HFFc6 (cell line): ENCODE data around the gene CHST13. TPM values are rescaled to one million over a fixed set of nuclear protein-coding genes. Genes with fewer than 3 reads are reported as not detected.

Experiments used
- DNase-seq: peaks from one replicate; pipeline ENCODE4 v3.0.0-alpha.2; 2018
- H3K27ac Mint-ChIP-seq: 2 replicates; pipeline ENCODE4 v1.8.0; 2020; ENCODE audit warnings: mild to moderate bottlenecking, mixed read lengths
- H3K27me3 Mint-ChIP-seq: 2 replicates; pipeline ENCODE4 v1.8.0; 2021; ENCODE audit warnings: mild to moderate bottlenecking, moderate library complexity, mixed read lengths; ENCODE audit not compliant: insufficient read depth
- H3K36me3 Mint-ChIP-seq: 2 replicates; pipeline ENCODE4 v1.8.0; 2021; ENCODE audit warnings: low read depth, mixed read lengths
- H3K4me1 Mint-ChIP-seq: 2 replicates; pipeline ENCODE4 v1.8.0; 2020; ENCODE audit warnings: low read depth, mixed read lengths
- H3K4me3 Mint-ChIP-seq: 2 replicates; pipeline ENCODE4 v1.8.0; 2020; ENCODE audit warnings: mild to moderate bottlenecking, moderate library complexity, mixed read lengths
- H3K9me3 Mint-ChIP-seq: 2 replicates; pipeline ENCODE4 v1.8.0; 2020; ENCODE audit warnings: mild to moderate bottlenecking, mixed read lengths
- CTCF ChIP-seq: fragments of 200-600 bp; sonication (generic); IDR thresholded peaks from 2 replicates; pipeline ENCODE4 v1.5.0; 2021; ENCODE audit warnings: antibody characterized with exemption, mild to moderate bottlenecking
- total RNA-seq, 6 experiments: library from RNA; stranded (reverse); fragmentation: NEBNext Ultra II Directional; extraction: Animal tissue kit (Norgen Biotek cat#: 25700); gene quantifications; 2 replicates in 1 of 6; 3 replicates in 5 of 6; pipeline ENCODE4 v1.2.3, GENCODE V29; 2021

Gene CHST13
- total RNA-seq, 6 experiments from 2014 or later, result not detected

GRCh38 chr3:126554560-126555525 is 30.9 kb downstream of the CHST13 start:
- Mint-ChIP-seq H3K4me3 (no peak overlapping the region), H3K27ac (no peak overlapping the region), H3K4me1 (no peaks in the 10 kb centered on the region), H3K27me3 (peaks cover 7% of the 10 kb centered on the region), H3K9me3 (no peaks in the 10 kb centered on the region), H3K36me3 (no peaks in the 10 kb centered on the region)
- no peak for TF ChIP-seq CTCF
- no peak for DNase-seq

- Mint-ChIP-seq H3K4me3 (no peak overlapping the region), H3K27me3 (peaks cover 8% of the 10 kb centered on the region), H3K9me3 (no peaks in the 10 kb centered on the region), H3K36me3 (no peaks in the 10 kb centered on the region), H3K4me1 (no peaks in the 10 kb centered on the region), H3K27ac (no peak overlapping the region)
- TF ChIP-seq CTCF, result no peak
- DNase-seq, result no peak
Measured at GRCh38 chr3:126555795-126556636, 32.1 kb downstream of the CHST13 start.

GRCh38 chr3:126556637-126557414 is 32.9 kb downstream of the CHST13 start:
- Mint-ChIP-seq H3K27me3 (peaks cover 13% of the 10 kb centered on the region), H3K9me3 (no peaks in the 10 kb centered on the region), H3K27ac (no peak overlapping the region), H3K4me3 (no peak overlapping the region), H3K36me3 (no peaks in the 10 kb centered on the region), H3K4me1 (no peaks in the 10 kb centered on the region)
- no peak for TF ChIP-seq CTCF
- DNase-seq, result no peak

GRCh38 chr3:126557415-126557745 is 33.4 kb downstream of the CHST13 start:
- TF ChIP-seq CTCF, result no peak

GRCh38 chr3:126557761-126558160 is 33.8 kb downstream of the CHST13 start:
- Mint-ChIP-seq H3K9me3 (peaks cover 2% of the 10 kb centered on the region; the same call in 1 of the 2 replicates), H3K4me3 (no peak overlapping the region), H3K36me3 (no peaks in the 10 kb centered on the region), H3K27ac (no peak overlapping the region), H3K27me3 (peaks cover 21% of the 10 kb centered on the region), H3K4me1 (no peaks in the 10 kb centered on the region)
- no peak for DNase-seq
- no peak for TF ChIP-seq CTCF

More at GRCh38 chr3:126557415-126557745, 33.4 kb downstream of the CHST13 start:
- Mint-ChIP-seq H3K4me3 (no peak overlapping the region), H3K27me3 (peaks cover 18% of the 10 kb centered on the region), H3K27ac (no peak overlapping the region), H3K36me3 (no peaks in the 10 kb centered on the region), H3K9me3 (no peaks in the 10 kb centered on the region), H3K4me1 (no peaks in the 10 kb centered on the region)
- no peak for DNase-seq
